COR-L47 (cell line): Measurements from ENCODE around the gene PRDM5.

Experiments
- DNase-seq: peaks from one replicate; lab custom pipeline; 2025; lab: John Stamatoyannopoulos, UW

The PRDM5 gene

GRCh38 chr4:120819805-120820437 is 102.6 kb downstream of the PRDM5 start:
- no peak for DNase-seq

GRCh38 chr4:120816296-120816965 is 106.1 kb downstream of the PRDM5 start:
- no peak for DNase-seq

GRCh38 chr4:120815361-120815760 is 107.2 kb downstream of the PRDM5 start:
- DNase-seq = no peak

DNA sequence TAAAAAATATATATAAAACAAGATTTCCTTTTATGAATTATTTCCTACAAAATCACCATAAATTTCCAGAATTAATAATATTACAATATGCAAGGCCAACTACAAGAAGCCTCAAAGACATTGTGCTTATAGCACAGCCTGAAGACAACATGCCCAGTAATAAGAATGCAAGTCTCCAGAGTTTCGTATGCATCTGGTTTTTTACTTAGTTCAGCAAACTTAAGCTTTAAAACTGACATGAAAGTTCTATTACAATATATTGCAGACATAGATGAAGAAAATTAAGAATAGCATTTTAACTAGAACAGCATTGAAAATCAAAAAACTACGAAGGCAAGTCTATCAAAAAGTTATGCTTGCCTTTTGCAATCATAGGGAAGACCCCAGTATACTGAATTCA is 107.6 kb downstream of the PRDM5 start:
- DNase-seq = no peak

DNA sequence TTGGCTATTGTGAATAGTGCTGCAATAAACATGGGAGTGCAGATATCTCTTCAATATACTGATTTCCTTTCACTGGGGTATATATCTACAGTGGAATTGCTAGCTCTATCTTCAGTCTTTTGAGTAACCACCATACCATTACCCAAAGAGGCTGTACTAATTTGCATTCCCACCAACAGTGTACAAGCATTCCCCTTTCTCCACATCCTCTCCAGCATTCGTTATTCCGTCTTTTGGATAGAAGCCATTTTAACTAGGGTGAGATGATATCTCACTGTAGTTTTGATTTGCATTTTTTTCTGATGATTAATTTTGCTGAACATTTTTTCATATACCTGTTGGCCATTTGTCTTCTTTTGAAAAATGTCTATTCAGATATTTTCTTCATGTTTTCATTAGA is 110.3 kb downstream of the PRDM5 start:
- DNase-seq = no peak

- DNase-seq = no peak
Observed at GRCh38 chr4:120809518-120809917, 113.0 kb downstream of the PRDM5 start.

DNA sequence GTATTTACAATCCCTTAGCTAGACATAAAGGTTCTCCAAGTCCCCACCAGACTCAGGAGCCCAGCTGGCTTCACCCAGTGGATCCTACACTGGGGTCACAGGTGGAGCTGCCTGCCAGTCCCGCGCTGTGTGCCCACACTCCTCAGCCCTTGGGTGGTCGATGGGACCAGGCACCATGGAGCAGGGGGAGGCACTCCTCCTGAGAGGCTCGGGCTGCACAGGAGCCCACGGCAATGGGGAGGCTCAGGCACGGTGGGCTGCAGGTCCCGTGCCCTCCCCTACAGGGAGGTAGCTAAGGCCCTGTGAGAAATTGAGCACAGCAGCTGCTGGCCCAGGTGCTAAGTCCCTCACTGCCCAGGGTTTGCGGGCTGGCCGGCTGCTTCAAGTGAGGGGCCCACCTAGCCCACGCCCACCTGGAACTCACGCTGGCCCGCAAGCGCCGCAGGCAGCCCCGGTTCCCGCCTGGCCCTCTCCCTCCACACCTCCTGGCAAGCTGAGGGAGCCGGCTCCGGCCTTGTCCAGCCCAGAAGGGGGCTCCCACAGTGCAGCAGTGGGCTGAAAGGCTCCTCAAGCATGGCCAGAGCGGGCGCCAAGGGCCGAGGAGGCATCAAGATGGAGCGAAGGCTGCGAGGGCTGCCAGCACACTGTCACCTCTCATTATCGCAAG is 113.9 kb downstream of the PRDM5 start:
- DNase-seq = no peak

DNA sequence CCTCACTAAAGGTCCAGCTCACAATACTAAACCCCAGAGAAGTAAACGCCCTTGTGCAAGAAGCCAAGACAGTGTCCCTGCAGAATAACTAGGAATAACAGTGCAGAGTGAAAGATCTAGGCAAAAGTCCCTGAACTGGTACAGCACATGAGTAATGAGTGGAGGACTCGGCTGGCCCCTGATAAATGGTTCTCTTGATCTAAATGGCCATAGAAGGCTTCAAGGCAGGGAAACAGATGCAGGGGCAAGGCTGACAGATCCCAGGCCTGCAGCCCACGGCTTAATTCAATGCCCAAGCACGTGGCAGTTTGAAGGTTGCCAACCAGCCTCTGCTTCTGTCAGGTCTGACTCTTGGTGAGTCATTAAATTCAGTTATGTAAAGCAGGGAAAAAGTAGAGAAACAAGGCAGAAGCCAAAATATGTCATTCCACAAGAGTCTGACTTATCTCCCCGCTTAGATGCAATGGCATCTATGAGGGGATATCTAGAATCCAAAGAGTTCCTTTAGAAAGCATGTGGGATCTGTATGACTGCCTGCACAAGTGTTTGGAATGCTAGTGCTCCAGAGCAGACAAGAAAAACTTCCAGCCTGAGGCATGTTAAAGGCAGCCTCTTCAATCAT is 121.3 kb downstream of the PRDM5 start:
- DNase-seq = no peak

DNA sequence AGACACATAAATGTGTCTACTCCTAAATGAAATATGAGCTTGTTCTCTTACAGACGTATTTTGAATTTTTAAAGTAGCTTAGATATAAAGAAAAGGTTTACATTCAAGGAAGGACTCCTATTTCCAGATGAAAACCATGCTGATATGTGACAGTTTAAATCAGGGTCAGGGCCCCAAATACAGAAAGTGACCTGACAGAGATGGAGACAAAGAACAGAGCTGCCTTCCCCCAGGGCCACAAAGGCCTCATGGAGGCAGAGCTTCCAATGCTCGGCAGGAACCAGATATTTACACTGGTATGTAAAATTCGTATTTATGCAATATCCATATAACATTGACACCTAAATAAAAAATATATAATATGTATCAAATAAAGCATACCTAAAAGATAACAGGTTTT is 124.0 kb downstream of the PRDM5 start:
- no peak for DNase-seq

DNA sequence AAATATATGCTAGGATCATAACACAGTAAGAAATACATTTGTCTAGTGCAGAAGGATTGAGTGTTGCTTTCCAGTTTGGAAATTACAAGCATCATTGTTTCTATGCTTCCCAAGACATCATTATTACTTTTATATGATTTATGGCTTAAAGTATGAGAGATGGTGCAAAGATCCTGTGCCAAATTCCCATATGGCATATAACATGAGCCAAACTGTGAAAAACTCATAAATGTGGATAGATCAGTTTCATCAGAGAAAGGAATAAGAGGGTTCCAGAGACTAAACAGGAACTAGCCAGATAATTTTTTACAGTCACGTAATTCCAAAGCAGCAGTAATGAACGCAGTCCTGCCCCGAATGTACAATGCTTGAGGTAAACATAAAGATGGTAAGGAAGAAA is 126.3 kb downstream of the PRDM5 start:
- no peak for DNase-seq

GRCh38 chr4:120785202-120785601 is 137.3 kb downstream of the PRDM5 start:
- no peak for DNase-seq

GRCh38 chr4:120777459-120777858 is 145.1 kb downstream of the PRDM5 start:
- no peak for DNase-seq

GRCh38 chr4:120775431-120775830 is 147.1 kb downstream of the PRDM5 start:
- no peak for DNase-seq

GRCh38 chr4:120773641-120774040 is 148.9 kb downstream of the PRDM5 start:
- DNase-seq = no peak

- DNase-seq = no peak
Observed at GRCh38 chr4:120771907-120772306, 150.6 kb downstream of the PRDM5 start.

GRCh38 chr4:120770897-120771296 is 151.6 kb downstream of the PRDM5 start:
- no peak for DNase-seq

- no peak for DNase-seq
Observed at GRCh38 chr4:120769227-120769626, 153.3 kb downstream of the PRDM5 start.

- no peak for DNase-seq
Observed at GRCh38 chr4:120765260-120765680, 157.3 kb downstream of the PRDM5 start.

- no peak for DNase-seq
Observed at GRCh38 chr4:120763650-120764049, 158.9 kb downstream of the PRDM5 start.

DNA sequence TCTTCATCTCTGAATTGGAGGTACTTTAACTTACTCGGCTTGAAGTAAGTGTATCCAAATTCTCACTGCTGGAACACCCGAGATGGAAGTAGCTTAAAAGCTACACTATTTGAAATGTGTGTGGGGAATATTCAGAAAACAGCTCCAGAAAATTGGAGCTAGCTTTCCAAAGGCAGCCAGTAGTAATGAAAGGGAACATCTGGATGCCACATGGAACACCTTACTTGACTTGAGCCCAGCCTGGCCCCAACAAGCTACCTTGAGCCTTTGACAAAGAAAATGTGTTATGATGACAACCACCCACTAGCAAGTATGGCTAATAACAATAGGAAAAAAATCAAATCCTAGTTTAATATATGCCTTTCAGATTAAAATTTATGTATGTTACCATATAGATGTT is 161.5 kb downstream of the PRDM5 start:
- DNase-seq = no peak

DNA sequence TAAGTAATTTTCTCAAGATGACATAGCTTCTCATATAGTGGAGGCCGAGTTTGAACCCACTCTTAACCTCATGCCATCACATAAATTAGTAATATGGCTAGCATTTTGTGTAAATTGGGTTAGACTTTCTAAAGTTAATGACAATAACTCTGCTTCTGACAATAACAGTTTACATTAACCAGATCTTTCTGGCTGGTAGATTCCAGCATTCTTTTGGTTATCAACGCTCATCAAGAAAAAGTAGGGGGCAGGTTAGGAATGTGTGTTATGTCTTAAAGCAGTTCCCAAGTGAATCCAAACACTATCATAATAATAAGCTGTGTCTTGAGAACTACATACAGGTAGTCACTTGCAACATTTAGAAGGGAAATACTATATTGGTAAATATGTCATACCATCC is 162.5 kb downstream of the PRDM5 start:
- no peak for DNase-seq

DNA sequence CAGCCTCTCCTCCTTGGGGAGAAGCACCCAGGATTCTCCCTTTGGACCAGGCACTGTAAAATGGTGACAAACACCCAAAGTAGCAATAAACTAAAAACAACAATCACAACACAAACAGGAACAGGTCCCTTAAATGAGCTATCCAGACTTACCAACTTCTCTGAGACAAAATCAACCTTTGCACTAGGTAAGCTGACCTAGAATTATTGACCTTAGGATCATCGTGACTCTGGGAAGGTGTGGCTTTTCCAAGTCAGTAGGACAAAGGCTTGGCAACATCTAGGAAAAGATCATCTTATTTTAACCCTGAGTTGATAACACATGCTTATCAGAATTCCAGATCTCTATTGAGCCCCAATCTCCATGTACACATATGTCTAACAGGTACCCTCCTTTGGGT is 166.7 kb downstream of the PRDM5 start:
- no peak for DNase-seq

GRCh38 chr4:120754590-120754989 is 167.9 kb downstream of the PRDM5 start:
- no peak for DNase-seq
